Muscle of back (tissue), 11 donors: ENCODE measurements around the gene CERS1. TPM values are rescaled to one million over a fixed set of nuclear protein-coding genes. Genes with fewer than 3 reads are reported as not detected.
A peak's percentile ranks its signal among the peaks of the same experiment; 100 is the strongest.

Experiments
- DNase-seq, 3 donors: peaks; one replicate each; pipeline versions ENCODE4 v3.0.0 to v3.0.0-alpha.2; 2013
- polyA plus RNA-seq, 10 donors: library from polyadenylated mRNA; unstranded; fragments of 120-200 nt; gene quantifications; one replicate each; pipeline ENCODE4 v1.2.1, GENCODE V29; 2013; ENCODE audit not compliant: insufficient read length in 10 of 10

CERS1 gene
- polyA plus RNA-seq, 10 donors = 26.8 to 36.8 (median 32.0) TPM

DNA sequence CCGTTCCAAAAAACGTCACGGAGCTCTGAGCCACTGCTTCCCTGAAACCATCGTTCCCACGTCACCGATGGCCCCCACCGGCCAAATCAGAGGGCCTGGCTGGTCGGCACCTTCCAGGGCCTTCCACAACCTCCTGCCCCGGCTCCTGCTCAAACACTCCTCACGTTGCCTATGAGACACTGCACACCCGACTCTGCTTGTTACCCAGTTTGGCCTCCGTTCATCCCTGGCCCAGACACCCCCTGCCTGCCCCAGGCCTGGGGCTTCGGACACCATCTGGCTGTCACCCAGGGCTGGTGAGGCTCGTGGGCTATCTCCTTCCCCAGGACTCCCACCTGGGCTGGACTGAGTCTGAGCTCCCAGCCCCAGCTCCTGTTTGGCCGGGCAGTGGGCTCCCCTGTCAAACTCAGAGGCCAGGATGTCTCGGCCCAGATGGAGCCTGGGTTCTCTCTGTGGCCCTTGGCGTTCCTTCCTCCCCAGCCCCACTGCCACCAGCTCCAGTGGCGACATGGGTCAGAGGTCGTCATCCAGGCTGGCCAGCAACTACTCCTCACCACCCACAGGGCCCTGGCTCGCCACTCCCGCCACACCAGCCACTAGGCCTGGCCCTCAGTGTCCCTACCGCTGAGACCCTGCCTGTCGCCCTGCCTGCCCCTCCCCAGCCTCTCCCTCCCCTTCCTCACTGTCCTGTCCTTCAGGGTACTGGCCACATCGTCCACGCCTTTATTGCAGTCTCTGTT lies 17.7 kb downstream of the CERS1 start:
- no peak for DNase-seq

DNA sequence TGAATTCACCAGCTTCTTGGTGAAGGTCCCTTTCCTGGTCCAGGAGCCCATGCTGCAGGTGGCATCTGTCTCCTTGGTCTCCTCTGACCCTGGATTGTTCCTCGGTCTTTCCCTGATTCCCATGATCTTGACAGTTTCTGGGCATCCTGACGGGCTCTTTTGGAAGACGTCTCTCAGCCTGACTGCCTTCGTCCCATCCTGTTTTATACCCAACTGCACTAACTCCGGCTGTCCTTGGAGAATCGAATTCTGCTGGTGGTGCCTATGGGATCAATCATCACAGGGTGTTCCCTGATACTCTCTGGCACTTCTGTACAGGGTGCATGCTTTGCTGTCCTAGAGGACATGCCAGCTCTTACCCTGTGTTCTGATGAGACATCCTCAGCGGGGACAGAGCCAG lies 19.1 kb downstream of the CERS1 start:
- no peak for DNase-seq

DNA sequence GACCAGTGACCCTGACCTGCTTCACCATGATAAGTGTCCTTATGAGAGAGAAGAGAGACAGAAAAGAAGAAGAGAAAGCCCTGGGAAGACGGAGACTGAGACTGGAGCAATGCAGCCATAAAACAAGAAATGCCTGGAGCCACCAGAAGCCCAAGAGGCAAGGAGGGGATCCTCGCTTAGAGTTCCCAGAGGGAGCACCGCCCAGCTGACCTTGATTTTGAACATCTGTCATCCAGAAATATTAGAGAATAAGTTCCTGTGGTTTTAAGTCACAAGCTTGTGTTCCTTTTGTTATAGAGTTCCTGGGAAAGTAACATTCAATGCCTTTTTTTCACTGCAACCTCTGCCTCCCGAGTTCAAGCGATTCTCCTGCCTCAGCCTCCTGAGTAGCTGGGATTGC lies 20.2 kb downstream of the CERS1 start:
- DNase-seq = no peak

DNA sequence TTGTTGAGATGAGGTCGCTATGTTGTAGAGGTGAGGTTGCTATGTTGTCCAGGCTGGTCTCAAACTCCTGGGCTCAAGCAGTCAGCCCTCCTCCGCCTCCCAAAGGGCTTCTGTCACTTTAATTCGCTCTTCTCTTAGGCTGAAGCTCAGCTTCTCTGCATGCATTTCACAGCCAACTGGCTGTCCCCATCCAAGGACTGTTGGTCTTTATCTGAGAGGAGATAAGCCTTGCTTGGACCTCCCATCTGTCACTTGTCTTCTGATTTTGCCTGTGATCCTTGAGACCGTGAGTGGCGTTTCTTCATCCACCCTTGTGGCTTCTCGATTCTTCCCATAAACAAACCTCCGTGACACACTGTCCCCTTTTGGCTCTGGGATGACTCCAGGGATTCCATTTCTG lies 24.4 kb downstream of the CERS1 start:
- DNase-seq = no peak

DNA sequence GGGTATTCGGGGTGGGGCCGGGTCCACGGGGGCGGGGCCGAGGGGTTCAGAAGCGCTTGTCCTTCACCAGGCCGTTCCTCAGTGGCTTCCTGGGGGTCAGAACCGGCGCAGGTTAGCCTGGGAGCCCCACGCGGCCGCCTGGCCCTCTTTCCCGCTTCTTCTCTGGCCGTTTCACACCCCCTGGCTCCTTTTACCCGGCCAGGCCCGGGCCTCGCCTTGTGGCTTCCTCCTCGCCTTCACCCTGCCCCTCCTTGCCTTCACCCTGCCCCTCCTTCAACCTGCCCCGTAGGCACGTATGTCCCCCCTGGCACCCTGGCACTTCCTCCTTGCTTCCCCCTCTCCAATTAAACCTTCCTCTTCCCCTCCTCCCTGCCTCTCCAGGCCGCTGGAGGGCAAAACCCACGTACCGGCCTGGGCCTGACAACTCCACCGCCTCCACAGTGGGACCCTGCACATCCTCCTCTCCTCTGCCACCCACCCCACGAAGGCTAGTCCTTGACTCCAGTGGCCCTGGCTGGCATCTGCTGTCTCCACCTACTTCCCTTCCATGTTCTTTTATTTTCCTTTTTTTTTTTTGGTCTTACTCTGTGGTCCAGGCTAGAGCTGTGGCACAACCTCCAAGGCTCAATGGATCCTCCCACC lies 25.3 kb downstream of the CERS1 start:
- DNase-seq = no peak

DNA sequence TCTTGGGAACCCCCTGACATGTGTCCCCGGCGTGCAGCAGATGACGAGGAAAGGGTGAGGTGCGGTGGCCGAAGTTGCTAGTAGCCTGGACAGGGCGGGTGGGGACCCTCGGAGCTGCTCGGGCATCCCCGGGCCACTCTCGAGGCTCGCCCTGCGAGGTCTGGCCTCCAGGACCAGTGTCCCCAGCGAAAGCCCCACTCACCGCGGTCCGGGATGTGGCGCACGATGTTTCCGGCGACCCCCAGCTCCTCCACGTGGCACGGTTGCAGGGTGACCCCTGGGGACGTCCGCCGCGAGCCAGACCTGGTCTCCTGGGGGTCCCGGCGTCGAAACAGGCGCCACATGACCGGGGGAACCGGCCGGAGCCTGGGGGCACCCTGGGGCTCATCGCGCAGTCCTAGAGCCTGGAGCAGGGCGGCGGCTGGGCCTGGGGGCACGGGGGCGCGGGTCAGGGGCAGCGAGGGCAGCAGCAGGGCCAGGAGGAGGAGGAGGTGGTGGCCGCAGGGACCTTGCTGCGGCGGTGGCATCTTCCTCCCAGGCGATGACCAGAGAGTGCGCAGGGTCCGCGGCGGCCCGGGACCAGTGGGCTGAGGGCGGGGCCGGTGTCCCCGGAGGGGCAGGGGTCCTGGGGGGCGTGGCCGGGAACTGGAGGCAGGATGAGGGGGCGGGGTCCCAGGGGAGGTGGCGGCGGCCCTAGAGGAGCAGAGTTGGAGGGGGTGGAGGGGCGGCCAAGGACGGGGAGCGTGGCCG lies 26.0 kb downstream of the CERS1 start:
- no peak for DNase-seq

DNA sequence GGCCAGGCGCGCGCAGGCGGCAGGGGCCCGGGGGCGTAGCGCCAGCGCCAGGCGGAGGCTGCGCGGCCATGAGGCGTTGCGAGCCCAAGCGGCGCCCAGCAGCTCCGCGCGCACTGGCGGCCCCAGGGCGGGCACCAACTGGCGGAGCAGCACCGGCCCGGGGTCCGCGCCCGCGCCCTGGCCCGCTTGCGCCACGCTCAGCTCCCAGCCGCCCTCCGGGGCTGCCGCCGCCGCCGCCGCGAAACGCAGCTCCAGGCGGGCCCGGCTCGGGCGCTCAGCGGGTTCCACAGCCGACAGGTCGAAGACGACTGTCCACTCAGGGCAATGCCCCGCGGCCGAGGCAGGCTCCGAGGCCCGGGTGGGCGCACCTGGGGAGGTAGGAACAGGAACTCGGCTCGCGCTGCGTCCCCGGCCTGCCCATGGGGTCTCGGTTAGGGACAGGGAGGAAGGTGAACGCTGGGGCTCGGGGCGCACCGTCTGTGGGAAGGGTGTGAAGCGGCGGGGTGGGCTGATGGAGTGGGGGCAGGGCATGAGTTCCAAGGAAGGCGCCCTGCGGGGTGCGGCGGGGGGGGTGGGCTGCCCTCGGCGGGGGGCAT lies 26.8 kb downstream of the CERS1 start:
- no peak for DNase-seq

DNA sequence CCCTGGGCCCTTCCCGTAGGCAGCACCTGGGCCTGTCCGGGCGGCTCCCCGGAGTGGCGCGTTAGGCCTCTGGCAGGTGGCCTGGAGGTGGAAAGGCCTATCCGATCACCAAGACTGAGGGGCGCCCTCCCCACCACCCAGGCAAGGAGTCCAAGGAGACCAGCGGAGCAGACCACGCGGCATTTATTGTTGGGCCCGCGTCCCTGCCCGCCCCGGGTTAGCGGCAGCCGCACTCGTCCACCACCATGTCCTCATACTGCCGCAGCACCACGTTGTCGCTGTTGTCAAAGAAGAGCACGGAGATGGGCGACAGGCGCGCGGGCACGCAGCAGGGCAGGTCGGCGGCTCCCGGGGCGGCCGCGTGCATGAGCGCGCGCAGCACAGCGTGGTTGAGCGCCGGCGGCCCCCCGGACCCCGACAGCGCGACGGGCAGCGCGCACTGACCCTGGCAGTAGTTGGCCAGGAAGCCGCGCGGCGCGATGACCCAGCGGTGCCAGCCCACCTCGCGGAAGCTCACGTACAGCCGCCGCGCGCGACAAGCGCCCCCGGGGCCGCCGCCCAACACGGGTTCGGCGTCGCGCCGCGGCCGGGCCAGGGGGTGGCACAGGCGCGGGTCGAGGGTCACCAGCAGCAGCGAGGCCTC lies 27.5 kb downstream of the CERS1 start:
- DNase-seq = no peak

DNA sequence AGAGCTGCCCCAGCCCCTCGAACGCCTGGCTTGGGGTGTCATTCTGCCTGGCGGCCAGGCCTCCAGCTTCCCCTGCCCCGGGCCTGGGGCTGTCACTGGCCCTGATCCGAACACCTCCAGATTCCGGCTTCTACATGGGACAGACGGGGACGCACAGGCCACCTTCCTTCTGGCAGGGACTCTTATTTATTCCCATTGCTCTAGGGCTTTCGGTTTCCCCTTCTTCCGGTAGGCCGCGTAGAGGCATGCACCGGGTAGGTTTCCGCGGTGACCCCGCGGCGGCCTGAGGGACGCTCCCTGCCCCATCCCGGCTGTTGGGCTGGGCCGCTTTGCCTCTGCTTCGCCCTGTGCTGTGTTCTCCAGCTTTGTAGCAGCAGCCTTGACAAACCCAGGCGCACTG lies 28.2 kb downstream of the CERS1 start:
- no peak for DNase-seq

DNA sequence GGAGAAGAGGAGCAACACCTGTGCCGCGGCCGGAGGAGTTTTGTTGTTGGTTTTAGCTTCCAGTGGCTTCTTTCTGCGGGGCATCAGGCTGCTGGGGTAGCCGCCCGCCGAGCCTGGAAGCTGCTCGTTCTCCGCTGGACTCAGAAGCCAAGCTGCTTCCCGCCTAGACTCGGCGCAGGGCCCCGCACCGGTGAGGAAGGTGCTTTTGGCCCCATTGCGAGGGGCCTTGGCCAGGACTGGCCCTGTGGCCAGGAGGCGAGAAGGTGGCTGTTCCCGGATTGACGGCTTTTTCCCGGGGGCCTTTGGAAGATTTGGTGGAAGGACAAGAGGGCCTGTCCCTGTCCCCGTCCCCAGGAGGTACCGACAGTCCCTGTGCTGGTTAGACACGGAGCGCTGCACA lies 28.8 kb downstream of the CERS1 start:
- DNase-seq = no peak

DNA sequence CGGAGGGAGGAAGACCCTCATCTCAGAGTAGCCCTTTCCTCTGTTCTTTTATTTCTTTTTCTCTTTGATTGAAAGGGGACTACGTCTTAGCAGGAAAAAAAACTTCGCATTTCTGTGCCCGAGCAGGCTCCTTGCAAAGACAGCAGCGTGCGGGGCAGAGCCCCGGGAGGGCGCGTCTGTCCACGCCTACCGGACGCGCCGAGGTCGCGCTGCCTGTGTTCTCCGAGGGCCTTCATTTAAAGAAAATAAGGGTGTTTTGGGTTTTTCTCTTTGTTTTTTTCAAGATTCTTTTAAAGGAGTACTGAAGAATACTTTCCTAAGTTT lies 29.2 kb downstream of the CERS1 start:
- DNase-seq = no peak

DNA sequence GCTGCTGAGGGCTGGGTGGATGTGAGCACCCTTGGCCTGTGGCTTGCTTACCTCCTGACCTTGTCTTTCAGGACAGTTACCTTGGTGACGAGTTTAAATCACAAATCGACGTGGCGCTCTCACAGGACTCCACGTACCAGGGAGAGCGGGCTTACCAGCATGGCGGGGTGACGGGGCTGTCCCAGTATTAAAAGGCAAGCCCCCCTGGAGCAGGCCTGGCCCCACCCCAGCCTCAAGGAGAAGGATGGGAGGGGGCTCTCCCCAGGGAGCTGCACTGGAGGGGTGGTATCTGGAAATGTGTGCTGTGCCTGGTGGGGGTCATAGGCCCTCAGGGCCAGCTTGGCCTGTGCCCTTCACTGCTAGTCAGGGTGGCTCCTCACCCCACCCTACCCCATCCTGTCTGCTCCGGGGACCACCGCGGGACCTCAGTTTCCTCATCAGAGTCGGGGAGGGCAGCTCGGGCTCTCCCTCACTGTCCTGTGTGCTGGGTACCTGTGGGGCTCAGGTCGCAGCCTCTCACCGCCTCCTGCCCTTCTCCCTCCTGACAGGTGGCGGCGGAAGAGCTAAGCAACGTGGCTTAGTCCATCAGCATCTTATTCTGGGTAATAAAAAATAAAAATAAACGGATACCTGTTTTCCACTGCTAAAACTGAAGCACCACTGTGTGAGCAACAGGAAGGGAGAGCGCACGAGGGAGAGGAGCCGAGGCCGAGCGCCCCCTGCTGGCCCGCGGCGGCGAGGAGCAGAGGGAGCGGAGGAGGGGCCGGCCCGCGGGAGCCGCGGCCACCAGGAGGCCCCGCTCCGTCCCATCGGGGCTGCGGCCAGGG lies 29.8 kb downstream of the CERS1 start:
- peak in 2 of 3 donors; percentile 76 to 81 for DNase-seq

DNA sequence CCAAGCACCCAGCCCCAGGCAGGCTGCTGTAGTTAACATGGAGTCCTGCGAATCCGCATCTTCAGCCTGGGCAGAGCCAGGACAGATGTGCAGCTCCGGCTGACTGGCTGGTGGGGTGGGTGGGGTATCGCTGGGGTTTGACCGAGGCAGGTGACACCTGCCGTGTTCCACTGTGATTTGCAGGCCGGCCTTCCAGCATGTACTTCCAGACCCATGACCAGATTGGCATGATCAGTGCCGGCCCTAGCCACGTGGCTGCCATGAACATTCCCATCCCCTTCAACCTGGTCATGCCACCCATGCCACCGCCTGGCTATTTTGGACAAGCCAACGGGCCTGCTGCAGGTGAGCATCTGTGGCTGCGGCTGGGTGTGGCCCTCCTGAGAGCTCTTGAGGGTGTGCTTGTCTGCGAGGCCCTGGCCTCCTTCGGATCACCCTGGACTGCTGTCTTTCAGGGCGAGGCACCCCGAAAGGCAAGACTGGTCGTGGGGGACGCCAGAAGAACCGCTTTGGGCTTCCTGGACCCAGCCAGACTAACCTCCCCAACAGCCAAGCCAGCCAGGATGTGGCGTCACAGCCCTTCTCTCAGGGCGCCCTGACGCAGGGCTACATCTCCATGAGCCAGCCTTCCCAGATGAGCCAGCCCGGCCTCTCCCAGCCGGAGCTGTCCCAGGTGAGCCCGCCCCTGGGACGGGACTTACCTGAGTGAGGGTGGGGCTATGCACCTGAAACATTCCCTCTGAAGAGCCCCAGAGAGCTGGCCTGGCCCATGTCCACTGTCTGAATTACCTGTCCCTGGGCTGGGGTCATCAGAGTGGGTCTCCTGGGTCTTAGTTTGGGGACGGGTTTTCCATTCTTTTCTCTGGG lies 30.6 kb downstream of the CERS1 start:
- DNase-seq = no peak

DNA sequence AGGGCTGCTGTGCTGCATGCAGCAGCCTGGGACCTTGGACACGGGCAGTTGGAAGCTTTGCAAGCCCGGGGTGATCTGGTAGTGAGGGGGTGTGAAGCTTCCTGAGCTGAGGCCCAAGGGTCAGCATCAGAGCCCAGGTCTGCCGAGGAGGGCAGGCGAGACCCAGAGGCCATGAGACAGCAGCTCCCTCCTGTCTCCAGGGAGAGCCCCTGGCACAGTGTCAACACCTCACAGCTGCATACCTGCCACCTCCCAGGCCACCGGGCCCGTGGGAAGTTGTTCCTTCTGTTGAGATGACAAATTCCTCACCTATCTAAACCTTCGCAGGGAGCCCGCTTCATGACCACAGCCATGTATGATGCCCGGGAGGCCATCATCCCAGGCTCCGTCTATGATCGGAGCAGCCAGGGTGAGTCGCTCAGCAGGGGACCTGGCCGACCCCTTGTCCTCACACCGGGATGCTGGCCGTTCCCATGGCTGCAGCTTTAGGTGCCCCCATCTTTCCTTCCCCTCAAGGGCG lies 32.1 kb downstream of the CERS1 start:
- no peak for DNase-seq

DNA sequence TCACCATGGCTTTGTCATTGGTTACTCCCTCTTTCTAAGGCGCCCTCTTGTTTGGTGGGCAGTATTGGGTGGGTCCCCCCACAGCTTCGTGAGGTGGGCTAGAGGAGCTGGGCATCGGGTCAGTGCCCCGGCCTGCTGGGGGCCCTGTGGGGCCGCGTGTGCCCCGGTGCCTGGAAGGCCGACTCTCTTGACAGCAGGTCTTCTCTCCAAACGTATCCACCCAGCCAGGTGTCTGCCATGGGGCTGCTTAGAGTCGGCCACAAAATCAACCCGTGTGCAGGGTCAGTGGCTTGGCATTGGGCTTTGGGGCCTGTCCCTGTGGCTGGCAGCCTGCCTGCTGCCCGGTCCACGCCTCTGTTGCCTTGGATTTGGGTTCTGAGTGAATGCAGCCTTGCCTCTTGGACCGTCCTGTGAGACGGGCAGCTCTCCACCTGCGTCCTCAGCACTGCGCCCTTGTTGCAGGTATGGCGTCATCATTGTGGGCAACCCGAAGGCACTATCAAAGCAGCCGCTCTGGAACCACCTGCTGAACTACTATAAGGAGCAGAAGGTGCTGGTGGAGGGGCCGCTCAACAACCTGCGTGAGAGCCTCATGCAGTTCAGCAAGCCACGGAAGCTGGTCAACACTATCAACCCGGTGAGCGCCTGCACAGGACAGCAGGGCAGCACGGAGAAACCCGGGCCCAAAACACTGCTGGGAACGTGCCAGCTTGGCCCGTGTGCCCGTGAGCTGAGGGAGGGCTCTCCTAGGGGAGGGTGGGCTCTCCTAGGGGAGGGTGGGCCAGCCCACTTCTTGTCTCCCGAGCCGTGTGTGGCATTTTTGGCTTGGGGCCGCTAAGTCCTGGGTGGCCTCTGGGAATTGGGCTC lies 32.7 kb downstream of the CERS1 start:
- DNase-seq = no peak

DNA sequence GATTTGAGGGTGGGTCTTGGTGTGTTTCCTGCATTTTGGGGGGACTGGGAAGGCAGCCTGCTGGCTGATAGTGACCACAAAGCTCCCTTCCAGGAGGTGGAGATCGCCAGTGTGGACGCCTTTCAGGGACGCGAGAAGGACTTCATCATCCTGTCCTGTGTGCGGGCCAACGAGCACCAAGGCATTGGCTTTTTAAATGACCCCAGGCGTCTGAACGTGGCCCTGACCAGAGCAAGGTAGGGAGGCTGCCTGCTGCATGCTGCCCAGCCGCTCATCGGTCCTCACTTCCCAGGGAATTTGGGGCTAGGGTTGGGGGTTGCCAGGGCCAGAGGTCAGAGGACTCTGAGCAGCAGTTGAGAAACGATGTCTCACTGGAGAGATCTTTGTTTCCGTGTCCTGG lies 34.0 kb downstream of the CERS1 start:
- DNase-seq = no peak

DNA sequence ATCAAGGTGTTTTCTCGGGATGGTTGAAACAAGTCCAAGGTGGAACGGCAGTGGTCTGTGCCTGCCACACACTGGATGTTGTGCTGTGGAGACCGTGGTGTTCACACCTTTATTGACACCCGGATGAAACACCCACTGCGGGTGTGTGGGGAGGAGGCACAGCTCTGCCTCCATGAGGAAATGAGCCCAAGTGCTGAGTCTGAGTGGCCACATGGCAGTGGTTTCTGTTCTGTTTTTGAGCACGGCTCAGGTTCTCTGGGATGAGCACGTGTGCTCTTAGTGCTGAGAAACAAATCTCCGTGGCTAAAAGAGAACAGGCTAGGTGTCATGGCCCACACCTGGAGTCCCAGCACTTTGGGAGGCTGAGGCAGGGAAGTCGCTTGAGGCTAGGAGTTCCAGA lies 34.7 kb downstream of the CERS1 start:
- DNase-seq = no peak

DNA sequence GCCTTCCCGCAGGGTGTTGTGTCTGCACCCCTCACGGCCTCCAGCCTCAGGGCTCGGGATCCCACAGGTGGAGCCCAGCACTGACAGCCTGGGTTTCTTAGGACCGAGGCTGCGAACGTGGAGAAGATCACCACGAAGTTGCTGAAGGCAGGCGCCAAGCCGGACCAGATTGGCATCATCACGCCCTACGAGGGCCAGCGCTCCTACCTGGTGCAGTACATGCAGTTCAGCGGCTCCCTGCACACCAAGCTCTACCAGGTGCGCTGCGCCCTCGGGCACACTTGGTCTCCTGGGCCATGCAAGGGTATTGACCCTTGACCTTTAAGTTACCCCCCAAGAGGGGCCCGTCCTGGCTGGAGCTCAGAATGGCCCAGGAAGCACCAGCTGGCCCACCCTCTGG lies 35.2 kb downstream of the CERS1 start:
- DNase-seq = no peak

DNA sequence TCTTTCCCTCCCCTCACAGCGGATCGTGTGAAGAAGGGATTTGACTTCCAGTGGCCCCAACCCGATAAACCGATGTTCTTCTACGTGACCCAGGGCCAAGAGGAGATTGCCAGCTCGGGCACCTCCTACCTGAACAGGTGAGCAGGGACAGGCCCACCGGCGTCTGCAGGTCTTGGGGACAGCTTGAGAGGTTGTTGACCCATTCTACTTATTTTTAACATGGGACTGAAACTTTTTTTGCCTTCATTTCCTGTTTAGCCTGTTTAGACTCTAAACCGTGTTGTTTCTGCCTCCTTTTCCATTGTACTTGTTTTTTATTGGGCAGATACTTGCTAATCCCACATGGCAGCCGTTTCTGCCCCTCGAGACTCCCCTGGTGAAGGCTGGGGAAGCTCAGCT lies 35.7 kb downstream of the CERS1 start:
- DNase-seq = no peak
